ENCODE measurements around the gene POMT1. TPM values are rescaled to one million over a fixed set of nuclear protein-coding genes. Genes with fewer than 3 reads are reported as not detected.
A peak's percentile ranks its signal among the peaks of the same experiment; 100 is the strongest.

Gene POMT1
- total RNA-seq, 1 experiment from 2014 or later = 34.1 TPM

DNA sequence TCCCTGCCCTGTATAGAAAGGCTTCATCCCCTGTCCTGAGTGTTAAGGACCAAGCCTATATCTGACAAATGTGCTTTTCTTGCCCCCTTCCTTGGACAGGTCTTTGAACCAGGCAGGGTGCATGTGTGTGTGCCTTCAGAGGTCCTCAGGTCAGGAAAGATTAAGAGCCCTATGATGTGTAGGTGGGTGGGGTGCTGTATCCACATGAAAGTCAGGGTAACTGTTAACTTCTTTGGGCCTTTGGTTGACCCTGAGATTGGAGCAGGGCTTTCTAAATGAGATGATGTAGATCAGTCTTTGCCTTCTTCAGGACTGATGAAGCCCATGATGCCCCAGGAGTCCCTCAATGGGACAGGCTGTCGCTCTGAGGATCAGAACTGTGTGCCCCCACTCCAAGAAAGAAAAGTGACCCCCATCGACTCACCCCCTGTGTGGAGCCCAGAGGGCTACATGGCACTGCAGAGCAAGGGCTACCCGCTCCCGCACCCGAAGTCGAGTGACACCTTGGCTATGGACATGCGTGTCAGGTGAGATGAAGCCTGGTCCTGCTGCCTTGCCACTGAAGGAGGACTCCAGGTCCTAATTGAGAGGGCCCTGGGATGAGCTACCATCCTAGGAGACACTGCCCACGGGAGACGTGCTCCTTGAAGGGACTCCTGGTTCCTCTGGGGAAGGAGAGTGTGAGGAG, 29.4 kb upstream of the POMT1 start:
- Histone ChIP-seq H3K23me2 (ENCODE audit: insufficient read length, low read depth, low read length, poor library complexity, severe bottlenecking) (no peaks in the 10 kb centered on the region), H3K4ac (ENCODE audit: low read depth, low read length) (no peak overlapping the region), H3K14ac (ENCODE audit: insufficient read depth, low read length) (no peak overlapping the region), H4K8ac (replicated peaks; ENCODE audit: insufficient read length, low read depth, low read length) (no peak overlapping the region), H3K79me1 (ENCODE audit: insufficient read depth, low read depth, low read length, poor library complexity, severe bottlenecking) (no peaks in the 10 kb centered on the region), H3K27me3 (ENCODE audit: insufficient read depth, low read length) (no peaks in the 10 kb centered on the region), H4K91ac (ENCODE audit: insufficient read length, low read depth, low read length) (no peak overlapping the region), H2BK20ac (ENCODE audit: low read depth, low read length, poor library complexity, severe bottlenecking) (no peak overlapping the region), H4K20me1 (ENCODE audit: control insufficient read depth, insufficient read depth, insufficient read length) (no peaks in the 10 kb centered on the region), H3K27ac (ENCODE audit: insufficient read length, low read depth, low read length) (no peak overlapping the region), H2BK12ac (ENCODE audit: insufficient read length, low read depth, low read length) (no peak overlapping the region), H3K4me2 (ENCODE audit: insufficient read depth, insufficient read length, low read length) (no peak overlapping the region), H3K23ac (ENCODE audit: insufficient read length, low read depth, low read length) (no peak overlapping the region), H2AK5ac (ENCODE audit: insufficient read length, low read length) (no peak overlapping the region), H2AFZ (ENCODE audit: low read length) (no peak overlapping the region), H2BK120ac (ENCODE audit: low read depth, low read length, poor library complexity, severe bottlenecking) (no peak overlapping the region), H3T11ph (ENCODE audit: low read length) (no peak overlapping the region), H3K9me3 (ENCODE audit: control insufficient read depth, low read depth, low read length) (no peaks in the 10 kb centered on the region), H4K5ac (ENCODE audit: insufficient read length, low read depth, low read length) (no peak overlapping the region), H3K56ac (ENCODE audit: insufficient read length, low read depth, low read length) (no peak overlapping the region), H2BK5ac (ENCODE audit: insufficient read length, low read length) (no peak overlapping the region), H3K4me1 (ENCODE audit: insufficient read depth, low read length) (no peaks in the 10 kb centered on the region), H3K79me2 (ENCODE audit: insufficient read depth, low read length) (no peaks in the 10 kb centered on the region), H2BK15ac (ENCODE audit: low read depth, low read length) (no peak overlapping the region), H3K18ac (ENCODE audit: insufficient read length, low read depth, low read length) (no peak overlapping the region), H3K9ac (ENCODE audit: extremely low read depth, insufficient read length, low read length) (no peak overlapping the region)
- H3K27ac Mint-ChIP-seq = peak overlapping the region in 1 of 3 experiments; percentile 91; a peak in 3 of 7 replicates
- peaks cover 0 to 3% of the 10 kb centered on the region in 2 experiments; a peak in 1 of 4 replicates for H3K4me1 Mint-ChIP-seq
- DNase-seq = no peak
- H3K27me3 Mint-ChIP-seq (ENCODE audit: low read depth) = no peaks in the 10 kb centered on the region; the same call in 1 of the 2 replicates
- WGBS (ENCODE audit: extremely low coverage, insufficient read length, low lambda C conversion rate) = no CpG with 5 or more reads among the region's 9 CpGs
- no peak overlapping the region for H3K4me3 Mint-ChIP-seq
- TF ChIP-seq, protein P1, sequence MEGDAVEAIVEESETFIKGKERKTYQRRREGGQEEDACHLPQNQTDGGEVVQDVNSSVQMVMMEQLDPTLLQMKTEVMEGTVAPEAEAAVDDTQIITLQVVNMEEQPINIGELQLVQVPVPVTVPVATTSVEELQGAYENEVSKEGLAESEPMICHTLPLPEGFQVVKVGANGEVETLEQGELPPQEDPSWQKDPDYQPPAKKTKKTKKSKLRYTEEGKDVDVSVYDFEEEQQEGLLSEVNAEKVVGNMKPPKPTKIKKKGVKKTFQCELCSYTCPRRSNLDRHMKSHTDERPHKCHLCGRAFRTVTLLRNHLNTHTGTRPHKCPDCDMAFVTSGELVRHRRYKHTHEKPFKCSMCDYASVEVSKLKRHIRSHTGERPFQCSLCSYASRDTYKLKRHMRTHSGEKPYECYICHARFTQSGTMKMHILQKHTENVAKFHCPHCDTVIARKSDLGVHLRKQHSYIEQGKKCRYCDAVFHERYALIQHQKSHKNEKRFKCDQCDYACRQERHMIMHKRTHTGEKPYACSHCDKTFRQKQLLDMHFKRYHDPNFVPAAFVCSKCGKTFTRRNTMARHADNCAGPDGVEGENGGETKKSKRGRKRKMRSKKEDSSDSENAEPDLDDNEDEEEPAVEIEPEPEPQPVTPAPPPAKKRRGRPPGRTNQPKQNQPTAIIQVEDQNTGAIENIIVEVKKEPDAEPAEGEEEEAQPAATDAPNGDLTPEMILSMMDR (conservative IDR thresholded peaks at IDR 0.05) = no peak
- H3K9me3 Mint-ChIP-seq = no peaks in the 10 kb centered on the region
- peaks cover 56 to 89% (median 89%) of the 10 kb centered on the region in 3 experiments for H3K36me3 Mint-ChIP-seq (ENCODE audit: insufficient read depth in 1 of 3, low read depth in 3 of 3)

Measured in H9 (cell line).